G401.6 (cell line): Measurements from ENCODE around the gene ALDH9A1.
"Not testable (repeated sequence)": the region's sequence is repeated elsewhere in the genome, so short reads cannot be mapped to it uniquely, and the experiment has no call there.

Experiments
- FAIRE-seq: peaks from 2 replicates; lab custom pipeline; 2012; peaks lifted over from hg19 to GRCh38; lab: Jason Lieb, UNC

ALDH9A1 gene

DNA sequence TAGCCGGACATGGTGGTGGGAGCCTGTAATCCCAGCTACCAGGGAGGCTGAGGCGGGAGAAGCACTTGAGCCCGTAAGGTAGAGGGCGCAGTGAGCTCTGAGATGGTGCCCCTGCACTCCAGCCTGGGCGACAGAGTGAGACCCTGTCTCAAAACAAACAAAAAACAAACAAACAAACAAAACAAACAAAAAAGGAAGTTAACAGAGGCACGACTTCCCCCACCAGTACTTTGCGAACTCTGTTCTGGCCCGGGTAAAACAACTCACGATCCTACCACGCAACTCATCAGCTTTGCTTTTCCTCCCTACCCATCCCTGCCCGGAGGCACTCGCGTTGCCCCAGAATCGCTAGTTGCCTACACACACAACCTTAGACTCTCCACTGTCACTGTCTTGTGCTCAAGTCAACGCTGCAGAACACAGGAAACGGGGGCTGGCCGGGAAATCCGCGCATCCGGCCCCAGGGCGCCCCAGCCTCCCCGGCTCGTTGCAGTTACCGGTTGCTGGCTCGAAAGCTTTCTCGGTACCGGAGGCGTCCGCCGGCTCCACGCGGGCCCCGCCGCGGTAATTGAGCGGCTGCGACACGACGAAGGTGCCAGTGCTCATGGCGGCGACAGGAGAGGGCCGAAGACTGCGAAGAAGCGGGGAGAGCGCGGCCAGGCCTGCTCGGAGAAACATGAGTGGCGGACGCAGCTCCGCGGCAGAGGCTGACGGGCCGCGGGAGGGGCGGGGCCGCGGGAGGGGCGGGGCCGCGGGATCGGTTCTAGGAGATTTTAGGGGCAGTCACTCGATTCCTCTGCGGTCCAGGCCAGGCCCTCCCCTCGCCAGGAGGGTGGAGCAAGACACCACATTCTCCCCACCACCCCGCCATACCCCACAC lies at the start of gene ALDH9A1:
Gene ALDH9A1, minus strand, starts transcription at position 682 of the 880 bp plus-strand sequence. Its CDS starts 4 bp downstream, at position 678.
- no peak for FAIRE-seq

DNA sequence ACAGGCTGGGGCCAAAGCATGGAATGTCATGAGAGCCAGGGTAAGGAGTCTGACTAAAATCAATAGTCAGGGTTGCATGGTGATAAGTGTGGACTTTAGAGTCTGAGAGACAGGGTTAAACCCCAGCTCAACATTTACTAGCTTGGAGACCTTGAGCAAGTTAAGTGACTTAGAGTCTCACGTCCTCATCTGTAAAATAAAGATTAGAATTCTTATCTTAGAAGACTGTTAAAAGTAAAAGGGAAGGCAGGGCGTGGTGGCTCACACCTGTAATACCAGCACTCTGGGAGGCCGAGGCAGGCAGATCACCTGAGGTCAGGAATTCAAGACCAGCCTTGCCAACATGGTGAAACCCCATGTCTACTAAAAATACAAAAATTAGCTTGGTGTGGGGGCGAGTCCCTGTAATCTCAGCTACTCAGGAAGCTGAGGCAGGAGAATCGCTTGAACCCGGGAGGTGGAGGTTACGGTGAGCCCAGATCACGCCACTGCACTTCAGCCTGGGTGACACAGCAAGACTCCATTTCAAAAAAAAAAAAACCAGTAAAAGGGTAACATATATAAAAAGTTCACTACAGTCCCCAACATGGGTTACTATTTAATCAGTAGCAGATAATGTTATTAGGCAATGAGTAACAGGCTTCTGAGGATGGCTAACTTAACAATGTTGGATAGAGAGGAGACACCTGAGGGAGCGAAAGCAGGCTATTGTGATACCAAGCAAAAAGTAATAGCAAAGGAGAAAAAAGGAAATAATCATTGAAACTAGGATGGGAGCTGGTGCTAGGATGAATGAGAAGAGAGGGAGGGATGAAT lies 49.5 kb upstream of the ALDH9A1 start:
- no peak for FAIRE-seq

DNA sequence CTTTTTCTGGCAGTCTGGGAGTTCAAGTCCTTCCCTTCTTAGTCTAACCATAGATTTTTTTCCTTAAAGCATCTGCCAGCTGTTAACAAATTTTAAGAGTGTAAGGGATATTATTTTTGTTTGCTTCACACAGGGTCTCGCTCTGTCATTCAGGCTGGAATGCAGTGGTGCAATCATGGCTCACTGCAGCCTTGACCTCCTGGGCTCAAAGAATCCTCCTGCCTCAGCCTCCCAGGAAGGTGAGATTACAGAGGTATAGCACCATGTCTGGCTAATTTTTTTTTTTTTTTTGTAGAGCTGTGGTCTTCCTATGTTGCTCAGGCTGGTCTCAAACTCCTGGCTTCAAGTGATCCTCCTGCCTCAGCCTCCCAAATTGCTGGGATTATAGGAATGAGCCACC lies 46.6 kb upstream of the ALDH9A1 start:
- FAIRE-seq: not testable (repeated sequence)

DNA sequence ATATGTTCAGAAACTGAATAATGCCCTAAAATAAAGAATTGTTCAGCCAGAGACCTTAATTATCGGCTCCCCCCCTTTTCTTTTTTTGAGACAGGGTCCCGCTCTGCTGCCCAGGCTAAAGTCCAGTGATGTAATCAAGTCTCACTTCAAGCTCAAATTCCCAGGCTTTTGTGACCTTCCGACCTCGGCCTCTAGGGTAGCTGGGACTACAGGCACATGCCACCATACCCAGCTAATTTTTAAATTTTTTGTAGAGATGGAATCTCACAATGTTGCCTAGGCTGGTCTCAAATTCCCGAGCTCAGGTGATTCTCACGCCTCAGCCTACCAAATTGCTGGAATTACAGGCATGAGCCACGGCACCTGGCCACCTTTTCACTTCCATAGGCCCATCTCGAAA lies 43.8 kb upstream of the ALDH9A1 start:
- FAIRE-seq: no peak

DNA sequence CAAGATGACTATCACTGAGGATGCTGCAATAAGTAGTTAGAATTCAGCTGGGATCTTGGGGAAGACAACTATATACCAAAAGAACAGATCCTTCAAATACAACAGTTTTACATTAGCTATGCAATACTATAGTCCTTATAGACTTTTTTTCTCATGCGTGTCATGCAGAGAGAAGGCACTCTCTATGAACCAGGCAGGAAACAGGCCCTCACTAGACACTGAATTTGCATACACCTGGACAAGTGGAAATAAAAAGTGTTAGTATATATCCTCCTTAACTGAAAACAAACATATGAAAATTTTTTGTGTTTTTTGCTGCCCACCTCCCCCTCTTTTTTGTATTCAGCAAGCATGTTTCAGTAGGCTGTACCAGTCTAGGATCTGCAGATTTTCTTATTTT lies 40.4 kb upstream of the ALDH9A1 start:
- FAIRE-seq: no peak

DNA sequence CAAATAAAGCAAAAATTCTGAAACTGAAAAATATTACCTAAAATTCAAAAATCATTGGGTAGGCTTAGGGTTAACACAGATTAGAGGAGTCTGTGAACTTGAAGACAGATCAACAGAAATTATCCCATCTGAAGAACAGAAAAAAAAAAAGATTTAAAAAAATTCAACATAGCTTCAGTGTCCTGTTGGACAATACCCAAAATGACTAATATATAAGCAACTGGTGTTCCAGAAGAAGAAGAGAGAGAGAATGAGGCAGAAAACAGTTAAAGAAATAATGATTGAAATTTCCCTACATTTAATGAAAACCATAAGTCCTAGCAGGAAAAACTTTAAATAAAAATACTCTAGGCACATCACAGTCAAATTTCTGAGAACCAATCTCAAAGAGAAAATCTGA lies 38.8 kb upstream of the ALDH9A1 start:
- no peak for FAIRE-seq

DNA sequence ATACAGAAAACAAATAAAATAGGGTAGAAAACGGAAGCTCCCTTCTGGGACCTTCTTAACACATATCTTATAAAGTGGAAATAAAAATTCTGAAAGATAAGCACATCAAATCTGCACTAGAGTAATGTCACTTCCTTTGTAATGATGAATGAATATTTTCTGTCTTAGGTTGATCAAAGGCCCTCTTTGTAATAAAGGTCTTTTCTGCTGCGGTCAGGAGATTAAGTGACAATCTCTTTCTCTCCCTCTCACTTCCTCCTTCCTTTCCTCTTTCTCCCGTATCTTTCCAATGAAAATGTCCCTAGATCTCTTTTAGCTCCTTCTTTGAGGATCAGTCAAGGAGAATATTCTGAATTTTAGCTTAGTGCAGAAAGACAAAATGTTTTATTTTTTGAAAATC lies 36.5 kb upstream of the ALDH9A1 start:
- FAIRE-seq: no peak

DNA sequence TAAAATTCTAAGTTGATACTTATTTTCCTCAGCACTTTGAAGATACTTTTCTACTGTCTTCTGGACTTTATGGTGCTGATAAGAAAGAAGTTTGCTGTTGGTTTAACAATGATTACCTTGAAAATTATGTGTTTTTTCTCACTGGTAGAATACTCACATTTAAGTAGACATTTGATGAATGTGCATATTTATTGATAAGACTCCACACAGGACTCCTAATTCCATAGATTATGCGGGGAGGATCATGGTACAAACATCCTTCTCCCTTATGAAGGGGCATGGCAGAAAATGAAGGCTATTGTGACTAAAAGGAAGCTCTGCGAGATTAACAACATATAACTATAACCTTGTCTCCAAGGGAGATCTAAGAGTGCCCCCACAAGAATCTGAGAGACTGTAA lies 28.5 kb upstream of the ALDH9A1 start:
- FAIRE-seq: no peak

DNA sequence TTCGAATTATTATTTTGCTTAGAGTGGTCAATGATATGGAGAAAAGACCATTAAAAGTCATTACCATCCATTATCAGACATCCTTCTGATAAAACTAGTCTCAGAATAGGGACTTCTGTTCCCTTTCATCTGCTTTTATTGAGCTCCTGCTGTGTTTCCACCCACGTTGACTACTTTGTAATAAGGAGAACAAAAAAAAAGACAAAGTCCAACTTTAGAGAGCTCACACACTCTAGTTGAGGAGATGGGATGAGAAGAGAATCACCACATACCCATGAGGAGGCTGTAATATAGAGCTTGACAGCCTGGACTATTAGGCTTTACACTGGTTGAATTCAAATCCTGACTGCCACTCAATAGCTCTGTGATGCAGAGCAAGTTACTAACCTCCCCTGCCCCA lies 27.8 kb upstream of the ALDH9A1 start:
- FAIRE-seq: no peak

DNA sequence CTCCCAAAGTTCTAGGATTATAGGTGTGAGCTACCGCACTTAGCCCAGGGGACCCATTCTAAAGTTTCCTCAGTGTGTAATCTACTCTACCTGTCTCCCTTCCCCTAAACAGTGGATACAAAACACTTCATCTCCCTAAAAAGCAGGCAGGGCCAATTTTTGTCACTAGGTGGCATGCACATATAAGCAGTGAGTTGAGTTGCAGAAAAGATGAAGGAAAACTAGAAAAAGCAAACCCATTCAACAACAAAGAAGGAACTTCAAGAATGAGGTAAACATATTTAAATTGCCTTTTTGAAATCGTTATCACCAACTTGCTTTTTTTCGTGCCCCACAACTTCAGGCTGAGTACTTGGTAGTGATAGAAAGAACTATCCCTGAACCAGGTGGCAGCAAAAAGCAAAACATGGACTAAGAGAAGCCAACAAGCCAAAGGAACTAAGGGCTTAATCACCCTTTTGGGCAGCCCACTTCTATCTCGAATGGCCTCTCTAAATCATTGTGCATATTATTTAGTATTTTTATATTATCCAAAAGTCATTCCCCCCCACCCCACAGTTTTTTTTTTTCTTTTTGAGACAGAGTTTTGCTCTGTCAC lies 19.7 kb upstream of the ALDH9A1 start:
- peak; percentile 91 for FAIRE-seq

DNA sequence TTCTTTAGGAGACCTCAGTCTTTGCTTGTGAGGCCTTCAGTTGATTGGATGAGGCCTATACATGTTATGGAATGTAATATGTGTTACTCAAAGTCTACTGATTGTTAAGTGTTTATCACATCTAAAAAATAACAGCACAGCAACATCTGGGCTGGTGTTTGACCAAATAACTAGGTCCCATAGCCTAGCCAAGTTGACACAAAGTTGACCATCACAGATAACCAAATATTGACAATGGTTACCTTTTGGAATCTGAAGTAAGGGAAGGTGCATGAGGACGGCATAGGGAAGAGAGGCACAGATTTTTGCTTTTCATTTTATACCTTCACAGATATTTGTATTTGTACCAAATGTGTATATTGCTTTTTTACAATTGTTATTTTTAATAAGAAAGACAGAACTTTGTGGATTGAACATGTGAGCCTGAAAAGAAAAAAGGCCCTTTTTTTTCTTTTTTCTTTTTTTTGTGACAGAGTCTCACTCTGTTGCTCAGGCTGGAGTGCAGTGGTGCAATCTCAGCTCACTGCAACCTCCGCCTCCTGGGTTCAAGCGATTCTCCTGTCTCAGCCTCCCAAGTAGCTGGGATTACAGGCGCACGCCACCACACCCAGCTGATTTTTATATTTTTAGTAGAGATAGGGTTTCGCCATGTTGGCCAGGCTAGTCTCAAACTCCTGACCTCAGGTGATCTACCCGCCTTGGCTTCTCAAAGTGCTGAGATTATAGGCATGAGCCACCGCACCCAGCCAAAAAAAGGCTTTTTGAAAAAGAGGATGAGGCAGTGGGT lies 18.1 kb upstream of the ALDH9A1 start:
- FAIRE-seq: not testable (repeated sequence)

DNA sequence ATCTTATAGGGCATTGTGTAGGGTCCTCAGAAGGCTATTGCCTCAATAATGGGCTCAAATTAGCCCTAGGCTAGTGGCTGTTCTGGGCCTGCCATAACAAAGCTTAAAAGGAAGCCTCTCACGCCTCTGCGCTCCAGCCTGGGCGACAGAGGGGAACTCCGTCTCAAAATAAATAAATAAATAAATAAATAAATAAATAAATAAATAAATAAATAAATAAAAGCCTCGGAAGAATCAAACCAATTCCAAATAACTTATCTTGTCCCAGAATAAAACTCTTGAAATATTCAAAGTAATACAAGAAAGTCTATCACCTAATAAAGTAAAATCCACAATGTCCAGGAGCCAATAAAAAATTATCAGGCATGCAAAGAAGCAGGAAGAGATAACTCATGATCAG lies 14.4 kb upstream of the ALDH9A1 start:
- no peak for FAIRE-seq

DNA sequence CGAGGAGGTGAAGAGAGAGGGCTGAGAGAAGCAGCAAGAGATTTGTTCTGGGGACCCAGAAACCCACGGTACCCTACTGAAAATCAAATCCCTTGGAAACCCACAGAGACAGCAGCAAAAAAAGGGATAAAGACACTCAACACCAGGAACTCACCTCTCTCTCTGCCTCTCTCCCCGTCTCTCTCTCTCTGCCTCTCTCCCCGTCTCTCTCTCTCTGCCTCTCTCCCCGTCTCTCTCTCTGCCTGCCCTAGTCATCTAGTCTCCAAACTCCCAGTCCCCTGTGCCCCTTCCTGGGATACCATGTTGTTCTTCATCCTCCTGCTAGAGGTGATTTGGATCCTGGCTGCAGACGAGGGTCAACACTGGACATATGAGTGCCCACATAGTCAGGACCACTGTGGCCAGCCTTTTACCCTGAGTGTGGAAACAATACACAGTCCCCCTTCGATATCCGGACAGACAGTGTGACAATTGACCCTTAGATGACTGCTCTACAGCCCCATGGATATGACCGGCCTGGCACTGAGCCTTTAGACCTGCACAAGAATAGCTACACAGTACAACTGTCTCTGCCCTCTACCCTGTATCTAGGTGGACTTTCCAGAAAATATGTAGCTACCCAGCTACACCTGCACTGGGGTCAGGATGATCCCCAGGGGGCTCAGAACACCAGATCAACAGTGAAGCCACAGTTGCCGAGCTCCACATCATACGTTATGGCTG lies 9.8 kb upstream of the ALDH9A1 start:
- no peak for FAIRE-seq

DNA sequence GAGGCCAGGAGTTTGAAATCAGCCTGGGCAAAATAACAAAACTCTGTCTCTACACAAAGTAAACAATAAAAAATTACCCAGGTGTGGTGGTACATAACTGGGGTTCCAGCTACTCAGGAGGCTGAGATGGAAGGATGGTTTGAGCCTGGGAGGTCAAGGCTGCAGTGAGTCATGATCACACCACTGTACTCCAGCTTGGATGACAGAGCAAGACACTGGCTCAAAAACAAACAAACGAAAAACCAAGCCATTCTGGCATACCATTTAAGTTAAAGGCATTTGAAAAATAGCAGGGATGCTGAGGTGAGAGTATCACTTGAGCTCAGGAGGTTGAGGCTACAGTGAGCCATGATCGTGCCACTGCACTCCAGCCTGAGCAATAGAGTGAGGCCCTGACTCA lies 5.3 kb upstream of the ALDH9A1 start:
- FAIRE-seq: no peak

DNA sequence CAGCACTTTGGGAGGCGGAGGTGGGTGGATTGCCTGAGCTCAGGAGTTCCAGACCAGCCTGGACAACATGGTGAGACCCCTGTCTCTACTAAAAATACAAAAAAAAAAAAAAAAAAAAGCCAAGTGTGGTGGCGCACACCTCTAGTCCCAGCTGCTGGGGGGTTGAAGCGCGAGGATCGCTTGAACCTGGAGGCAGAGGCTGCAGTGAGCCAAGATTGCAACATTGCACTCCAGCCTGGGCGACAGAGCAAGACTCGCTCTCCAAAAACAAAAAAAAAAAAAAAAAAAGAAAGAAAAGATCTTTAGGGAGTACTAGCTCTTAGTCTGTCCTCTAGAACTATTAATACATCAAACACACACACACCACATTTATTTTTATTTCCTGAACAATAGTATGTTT lies 3.6 kb upstream of the ALDH9A1 start:
- FAIRE-seq: not testable (repeated sequence)

DNA sequence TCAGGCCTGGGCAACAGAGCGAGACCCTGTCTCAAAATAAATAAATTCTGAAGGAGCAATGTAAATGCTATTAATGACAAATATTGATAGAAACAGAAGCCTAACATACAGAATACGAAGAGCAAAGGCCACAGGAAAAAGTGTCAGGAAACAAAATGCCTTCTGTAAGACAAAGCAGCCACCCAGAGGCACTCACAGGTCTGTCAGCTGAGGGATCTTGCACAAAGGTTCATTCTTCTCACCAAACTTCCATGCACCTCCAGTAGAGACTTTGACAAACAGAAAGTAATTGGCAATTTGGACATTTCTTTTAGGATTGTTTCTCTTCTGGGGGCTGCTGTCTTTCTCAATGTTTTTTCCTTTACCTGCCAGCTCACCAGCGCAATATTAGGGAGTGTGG lies 1.2 kb upstream of the ALDH9A1 start:
- no peak for FAIRE-seq

DNA sequence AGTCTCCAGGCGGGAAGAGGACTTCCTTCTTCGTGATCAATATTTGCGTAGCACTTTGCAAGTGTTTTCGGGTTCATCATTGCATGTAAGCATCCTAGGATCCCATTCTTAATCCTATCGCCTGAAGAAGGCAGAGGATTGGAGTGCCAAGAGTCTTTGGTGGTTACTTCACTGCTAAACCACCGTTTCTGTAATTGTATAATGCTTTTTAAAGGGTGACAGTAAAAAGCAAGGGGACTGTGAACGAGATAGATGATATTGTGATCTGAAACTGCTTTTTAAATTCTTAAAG lies 345 bp upstream of the ALDH9A1 start:
- no peak for FAIRE-seq

DNA sequence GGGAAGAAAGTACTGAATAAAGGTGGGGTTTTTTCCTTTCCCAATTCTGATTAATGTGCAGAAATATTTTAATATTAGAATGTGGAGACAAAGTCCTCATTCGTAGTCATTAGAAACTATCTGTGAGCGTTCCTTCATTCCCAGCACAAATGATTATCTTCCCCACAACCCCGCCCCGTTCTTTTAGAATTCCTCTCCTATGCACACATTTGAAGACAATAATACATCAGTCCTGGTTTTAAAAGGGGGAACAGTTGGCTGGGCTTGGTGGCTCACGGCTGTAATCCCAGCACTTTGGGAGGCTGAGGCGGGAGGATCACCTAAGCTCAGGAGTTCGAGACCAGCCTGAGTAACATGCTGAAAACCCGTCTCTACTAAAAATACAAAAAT lies 876 bp downstream of the ALDH9A1 start:
- no peak for FAIRE-seq

DNA sequence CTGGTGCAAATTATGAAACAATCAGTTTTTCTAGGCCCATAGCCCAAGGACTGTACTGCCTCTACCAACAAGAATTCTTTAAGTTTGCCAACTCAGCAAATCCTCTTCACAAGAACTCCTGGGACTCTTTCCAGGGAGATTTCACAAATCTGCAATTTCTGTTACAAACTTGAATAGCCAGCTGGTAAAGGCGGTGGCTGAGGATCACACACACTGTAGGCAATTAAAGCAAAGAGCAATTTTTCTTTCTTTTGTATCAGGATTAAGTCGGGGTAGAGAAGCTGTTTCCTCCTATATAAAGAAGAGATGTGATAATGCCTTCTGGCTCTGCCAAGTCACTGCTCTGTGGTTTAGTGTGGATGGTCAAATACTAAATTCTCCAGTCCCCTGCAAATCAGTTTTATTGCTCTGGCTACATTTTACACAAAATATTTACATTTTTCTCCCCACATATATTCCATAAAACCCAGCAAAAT lies 1.7 kb downstream of the ALDH9A1 start:
- no peak for FAIRE-seq

DNA sequence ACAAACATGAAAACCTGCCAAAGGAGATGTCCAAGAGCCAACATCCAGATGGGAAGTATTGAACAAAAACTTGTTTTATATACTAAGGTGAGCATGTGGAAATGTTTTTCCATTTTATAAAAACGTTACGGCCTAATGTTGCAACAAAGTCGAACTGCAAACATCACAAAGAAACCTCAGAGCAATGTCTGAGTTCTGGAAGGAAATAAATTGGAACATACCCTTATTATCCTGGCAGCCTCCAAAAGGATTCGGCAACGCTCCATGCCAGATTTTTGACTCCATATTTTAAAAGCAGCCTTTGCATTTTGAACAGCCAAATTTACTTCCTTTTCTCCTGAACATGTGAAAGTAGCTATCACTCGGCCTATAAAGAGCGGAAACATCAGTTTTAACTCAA lies 3.3 kb downstream of the ALDH9A1 start:
- FAIRE-seq: no peak

DNA sequence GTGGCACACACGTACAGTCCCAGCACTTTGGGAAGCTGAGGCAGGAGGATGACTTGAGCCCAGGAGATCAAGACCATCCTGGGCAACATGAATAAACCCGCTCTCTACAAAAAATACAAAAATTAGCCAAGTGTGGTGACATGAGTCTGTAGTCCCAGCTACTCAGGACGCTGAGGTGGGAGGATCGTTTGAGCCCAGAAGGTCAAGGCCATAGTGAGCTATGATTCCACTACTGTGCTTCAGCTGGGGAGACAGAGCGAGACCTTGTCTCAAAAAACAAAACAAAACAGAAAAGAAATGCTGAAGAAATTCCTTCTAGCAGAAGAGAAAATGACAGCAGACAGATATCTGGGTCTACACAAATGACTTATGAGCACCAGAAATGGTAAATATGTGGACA lies 10.3 kb downstream of the ALDH9A1 start:
- no peak for FAIRE-seq

DNA sequence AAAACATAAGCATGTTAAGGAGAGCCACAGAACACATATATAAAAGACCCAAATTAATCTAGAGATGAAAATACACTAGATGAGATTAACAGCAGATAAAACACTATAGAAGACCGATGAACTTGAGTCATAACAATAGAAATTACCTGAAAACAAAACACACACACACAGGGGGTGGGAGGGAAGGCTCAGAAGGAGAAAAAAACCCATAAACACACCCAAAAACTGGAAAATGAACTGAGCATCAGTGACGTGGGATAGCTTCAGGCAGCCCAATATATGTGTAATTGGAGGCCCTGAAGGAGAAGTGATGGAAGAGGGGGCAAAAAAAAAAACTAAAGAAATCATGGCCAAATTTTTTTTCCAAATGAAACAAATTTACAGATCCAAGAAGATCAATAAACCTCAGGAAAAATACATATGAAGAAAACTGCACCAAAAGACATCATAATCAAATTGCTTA lies 11.4 kb downstream of the ALDH9A1 start:
- FAIRE-seq: no peak
